Natural killer cell (primary cell): Measurements from ENCODE around the gene GTF3C1. TPM values are rescaled to one million over a fixed set of nuclear protein-coding genes. Genes with fewer than 3 reads are reported as not detected.

ENCODE experiments used
- ATAC-seq, 3 donors: fragments of 150-1000 bp in 2 of 3; fragments of 200-7000 bp in 1 of 3; cut with Tn5 transposase; 1 replicate in 1 of 3; 2 replicates in 2 of 3; pipeline ENCODE4 v1.10.0; 2021; ENCODE audit warnings: mild to moderate bottlenecking in 2 of 3, moderate library complexity in 2 of 3
- DNase-seq, 2 donors: peaks; one replicate each; pipeline versions ENCODE4 v3.0.0 to v3.0.0-alpha.2; 2013 to 2021; ENCODE audit warnings: mixed read lengths in 1 of 2
- H3K27ac ChIP-seq: one replicate; pipeline ENCODE4 v1.5.1; 2013; ENCODE audit warnings: mild to moderate bottlenecking, low read length
- H3K27me3 ChIP-seq: one replicate; pipeline ENCODE4 v1.6.1; 2013; ENCODE audit warnings: low read length; ENCODE audit not compliant: control insufficient read depth, insufficient read depth
- H3K36me3 ChIP-seq: one replicate; pipeline ENCODE4 v1.6.1; 2013; ENCODE audit warnings: low read length; ENCODE audit not compliant: control insufficient read depth, insufficient read depth
- H3K4me1 ChIP-seq: one replicate; pipeline ENCODE4 v1.6.1; 2013; ENCODE audit warnings: low read length; ENCODE audit not compliant: control insufficient read depth, insufficient read depth
- H3K4me3 ChIP-seq: one replicate; pipeline ENCODE4 v1.5.1; 2013; ENCODE audit warnings: low read length
- H3K9me3 ChIP-seq: one replicate; pipeline ENCODE4 v1.6.1; 2013; ENCODE audit warnings: low read length; ENCODE audit not compliant: control insufficient read depth, insufficient read depth
- H3K27ac Mint-ChIP-seq, 2 donors: one replicate each; pipeline ENCODE4 v1.8.0; 2022; ENCODE audit warnings: mild to moderate bottlenecking in 2 of 2, mixed read lengths in 2 of 2, moderate library complexity in 1 of 2
- H3K27me3 Mint-ChIP-seq, 2 donors: one replicate each; pipeline ENCODE4 v1.8.0; 2022; ENCODE audit warnings: low read depth in 2 of 2, mixed read lengths in 2 of 2
- H3K36me3 Mint-ChIP-seq: one replicate; pipeline ENCODE4 v1.8.0; 2022; ENCODE audit warnings: mixed read lengths
- H3K4me1 Mint-ChIP-seq, 2 donors: one replicate each; pipeline ENCODE4 v1.8.0; 2022; ENCODE audit warnings: mixed read lengths in 2 of 2
- H3K4me3 Mint-ChIP-seq: one replicate; pipeline ENCODE4 v1.8.0; 2022; ENCODE audit warnings: mild to moderate bottlenecking, moderate library complexity, mixed read lengths
- H3K9me3 Mint-ChIP-seq, 2 donors: one replicate each; pipeline ENCODE4 v1.8.0; 2022; ENCODE audit warnings: mixed read lengths in 2 of 2
- CTCF ChIP-seq: fragments of 200-600 bp; IDR thresholded peaks from one replicate; pipeline ENCODE4 v1.8.0; 2022; ENCODE audit warnings: antibody characterized with exemption
- WGBS: methylation state at CpG from one replicate; pipeline ENCODE4 v1.1.7; 2013; ENCODE audit warnings: missing lambda C conversion rate; ENCODE audit not compliant: insufficient coverage; 5-methylcytosine and 5-hydroxymethylcytosine counted together
- intact Hi-C: fragments of 100-400 bp; cut with micrococcal nuclease; formaldehyde crosslinking; loops from one replicate; pipeline ENCODE4 v1.14.2; 2022
- total RNA-seq, 4 donors: library from RNA; stranded (reverse); fragments of 120-200 nt in 1 of 4; gene quantifications; one replicate each; pipeline versions ENCODE4 v1.2.3 to v1.2.4, GENCODE V29; 2013 to 2022

Gene GTF3C1
- total RNA-seq, 3 donors from 2014 or later (not counting 1 experiment from before 2014, with no cell fraction given), result 111 to 160 (median 125) TPM

DNA sequence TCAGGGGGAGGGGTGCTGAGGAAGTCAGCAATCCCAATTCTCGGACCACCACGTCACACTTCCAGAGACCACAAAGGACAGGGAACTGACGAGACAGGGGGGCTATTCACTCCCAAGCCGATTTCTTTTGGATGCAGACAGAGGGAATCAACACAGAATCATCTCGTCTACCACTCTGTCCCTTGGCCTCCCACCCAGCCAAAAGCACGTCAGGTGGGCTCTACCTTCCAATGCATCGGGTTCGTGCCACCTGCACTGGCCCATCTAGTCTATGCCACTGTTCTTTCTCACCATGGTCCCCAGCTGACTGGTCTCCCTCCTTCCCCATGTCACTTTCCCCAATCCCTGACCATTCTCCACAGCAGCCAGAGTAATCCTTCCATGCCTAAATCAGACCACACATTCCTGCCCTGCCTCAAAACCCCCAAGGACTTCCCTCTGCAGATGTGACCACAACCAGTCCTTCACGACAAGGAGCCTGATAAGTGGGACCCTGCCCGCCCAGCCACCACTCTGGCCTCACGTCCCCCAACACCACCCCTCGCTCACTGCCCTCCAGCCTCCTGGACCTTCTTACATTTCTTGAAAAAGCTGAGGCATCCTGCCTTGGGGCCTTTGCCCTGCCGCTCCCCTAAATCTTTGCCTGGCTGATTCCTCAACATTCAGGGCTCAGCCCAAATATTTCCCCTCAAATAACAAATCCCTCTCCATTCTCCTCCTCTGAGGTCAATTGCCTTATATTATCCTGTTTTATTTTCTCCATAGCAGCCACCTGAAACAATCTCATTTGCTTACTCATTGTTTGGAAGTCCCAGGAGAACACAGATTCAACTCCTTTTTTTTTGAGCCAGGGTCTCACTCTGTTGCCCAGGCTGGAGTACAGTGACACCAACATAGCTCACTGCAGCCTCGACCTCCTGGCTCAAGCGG lies 77.4 kb downstream of the GTF3C1 start:
- H3K27me3 ChIP-seq, result no peaks in the 10 kb centered on the region
- Mint-ChIP-seq H3K4me3 (no peak overlapping the region), H3K27me3 (no peaks in the 10 kb centered on the region), H3K9me3 (no peaks in the 10 kb centered on the region), H3K4me1 (peaks cover 0 to 13% of the 10 kb centered on the region in 2 donors), H3K36me3 (peaks cover 50% of the 10 kb centered on the region), H3K27ac (no peak overlapping the region)
- H3K36me3 ChIP-seq, result peaks cover 87% of the 10 kb centered on the region
- no peak for ATAC-seq
- no peak overlapping the region for H3K27ac ChIP-seq
- WGBS, result 96% methylated on average over 15 of the region's 15 CpGs
- DNase-seq, result no peak
- H3K4me1 ChIP-seq, result no peaks in the 10 kb centered on the region
- H3K9me3 ChIP-seq, result no peaks in the 10 kb centered on the region
- intact Hi-C loops, result no loop called here
- no peak for TF ChIP-seq CTCF
- no peak overlapping the region for H3K4me3 ChIP-seq

DNA sequence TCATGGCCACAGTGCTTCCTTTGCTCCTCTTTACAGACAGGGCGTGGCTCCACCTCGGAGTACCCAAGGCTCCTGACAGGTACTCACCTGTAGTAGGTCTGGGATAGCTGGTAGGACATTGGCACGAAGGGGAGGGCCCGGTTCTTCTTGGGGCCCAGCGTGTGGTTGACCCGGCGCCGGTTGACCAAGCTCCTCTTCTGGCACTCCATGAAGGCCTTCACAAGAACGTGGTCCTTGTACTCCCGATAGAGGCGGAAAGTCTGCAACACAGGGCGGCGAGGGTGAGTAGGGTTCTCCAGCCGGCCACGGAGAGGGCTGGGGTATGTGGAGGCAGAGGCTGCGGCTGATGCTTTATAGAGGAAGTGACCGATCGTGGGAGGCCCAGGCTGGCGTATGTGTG lies 78.1 kb downstream of the GTF3C1 start:
- Mint-ChIP-seq H3K36me3 (peaks cover 50% of the 10 kb centered on the region), H3K4me1 (peaks cover under 1 to 13% of the 10 kb centered on the region in 2 donors), H3K27me3 (no peaks in the 10 kb centered on the region), H3K9me3 (no peaks in the 10 kb centered on the region), H3K4me3 (no peak overlapping the region), H3K27ac (no peak overlapping the region)
- H3K4me1 ChIP-seq, result no peaks in the 10 kb centered on the region
- H3K27me3 ChIP-seq, result no peaks in the 10 kb centered on the region
- no peaks in the 10 kb centered on the region for H3K9me3 ChIP-seq
- H3K4me3 ChIP-seq, result no peak overlapping the region
- TF ChIP-seq CTCF, result no peak
- ATAC-seq (no peak), DNase-seq (no peak)
- 97% methylated on average over 19 of the region's 19 CpGs for WGBS
- H3K27ac ChIP-seq, result no peak overlapping the region
- intact Hi-C loops, result no loop called here
- peaks cover 88% of the 10 kb centered on the region for H3K36me3 ChIP-seq

DNA sequence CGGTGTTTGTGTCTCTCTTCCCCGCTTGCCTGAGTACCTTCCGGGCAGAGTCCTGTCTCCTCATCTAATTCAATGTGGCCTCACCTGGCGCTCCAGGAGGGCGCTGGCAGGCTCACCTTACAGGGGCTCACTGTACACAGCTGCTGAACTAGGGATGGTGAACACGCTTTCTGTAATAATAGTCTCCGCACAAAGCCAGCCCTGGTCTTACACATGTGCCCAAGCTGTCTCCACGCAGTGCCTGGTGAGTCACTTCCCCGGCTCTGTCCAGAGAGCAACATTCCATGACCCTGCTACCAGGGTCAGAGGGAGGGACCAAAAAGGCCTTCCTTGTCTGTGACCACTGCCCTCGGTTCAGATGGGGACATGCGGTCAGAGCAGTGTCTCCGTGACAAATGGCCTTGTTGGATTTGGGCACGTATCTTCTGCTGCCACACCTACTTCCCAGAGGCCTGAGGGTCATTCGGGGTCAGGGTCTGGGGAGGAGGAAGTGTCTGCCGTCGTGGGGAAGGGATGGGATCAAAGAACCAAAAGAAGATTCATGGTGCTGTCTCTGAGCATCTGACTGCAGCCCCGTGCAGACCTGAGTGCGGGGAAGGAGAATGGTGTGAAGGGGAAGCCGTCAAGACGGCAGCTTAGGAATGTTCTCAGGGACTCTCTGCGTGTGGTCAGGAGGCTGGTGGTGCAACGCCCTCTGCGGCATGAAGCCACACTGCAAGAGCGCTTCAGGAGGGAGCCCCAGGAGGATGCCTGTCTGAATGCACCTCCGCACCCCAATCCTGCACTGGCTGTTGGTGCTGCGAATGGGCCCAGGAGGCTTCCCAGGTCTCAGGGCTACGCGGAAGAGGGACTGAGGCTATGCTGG lies 78.9 kb downstream of the GTF3C1 start:
- Histone ChIP-seq H3K4me1 (peaks cover 1% of the 10 kb centered on the region), H3K4me3 (no peak overlapping the region), H3K27ac (no peak overlapping the region), H3K9me3 (no peaks in the 10 kb centered on the region), H3K27me3 (no peaks in the 10 kb centered on the region), H3K36me3 (peaks cover 82% of the 10 kb centered on the region)
- no peak for TF ChIP-seq CTCF
- DNase-seq, result no peak
- no peak for ATAC-seq
- no peaks in the 10 kb centered on the region for H3K27me3 Mint-ChIP-seq
- WGBS, result 96% methylated on average over 28 of the region's 28 CpGs
- H3K4me1 Mint-ChIP-seq, result peaks cover 9 to 21% of the 10 kb centered on the region in 2 donors
- H3K36me3 Mint-ChIP-seq, result peaks cover 54% of the 10 kb centered on the region
- no peak overlapping the region for H3K4me3 Mint-ChIP-seq
- intact Hi-C loops, result no loop called here
- H3K9me3 Mint-ChIP-seq, result no peaks in the 10 kb centered on the region
- peak overlapping the region; percentile 6 to 38 for H3K27ac Mint-ChIP-seq
